D341Med (cell line): ENCODE results near the gene PTGDR2.

Source experiments
- DNase-seq: peaks from one replicate; pipeline ENCODE4 v3.0.0; 2012; ENCODE audit warnings: low spot score

The PTGDR2 gene

DNA sequence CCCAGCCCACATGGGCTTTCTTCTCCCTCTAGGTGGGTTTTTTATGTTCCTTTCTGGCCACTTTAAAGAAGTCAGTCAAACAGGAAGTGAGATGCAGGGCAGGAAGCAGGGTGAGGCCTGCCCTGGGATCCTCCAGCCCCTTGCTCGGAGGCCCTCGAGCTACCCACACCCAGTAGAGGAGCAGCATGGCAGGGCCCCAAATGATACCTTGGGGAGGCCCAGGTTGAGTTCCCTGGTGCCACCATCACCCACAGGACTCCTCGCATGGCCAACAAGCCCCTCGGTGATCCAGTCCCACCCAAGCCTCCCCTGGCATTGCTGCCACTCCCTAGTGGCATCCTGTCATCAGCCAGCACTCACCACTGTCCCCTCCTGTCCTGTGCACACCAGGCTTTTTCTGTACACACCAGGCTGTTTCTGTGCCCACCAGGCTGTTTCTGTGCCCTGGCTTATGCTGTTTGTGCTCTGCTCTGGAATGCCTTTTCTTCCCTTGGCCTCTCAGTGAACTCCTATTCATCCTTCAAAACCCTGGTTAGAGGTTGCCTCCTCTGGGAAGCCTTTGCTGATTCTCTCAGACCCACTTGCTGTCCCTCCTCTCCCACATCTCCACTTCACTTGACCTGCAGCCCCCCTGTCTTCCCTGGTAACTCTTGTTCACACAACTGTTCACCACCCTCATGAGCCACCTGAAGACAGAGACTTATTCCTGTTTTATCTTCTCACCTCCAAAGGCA is 3.1 kb upstream of the PTGDR2 start:
- DNase-seq = no peak

DNA sequence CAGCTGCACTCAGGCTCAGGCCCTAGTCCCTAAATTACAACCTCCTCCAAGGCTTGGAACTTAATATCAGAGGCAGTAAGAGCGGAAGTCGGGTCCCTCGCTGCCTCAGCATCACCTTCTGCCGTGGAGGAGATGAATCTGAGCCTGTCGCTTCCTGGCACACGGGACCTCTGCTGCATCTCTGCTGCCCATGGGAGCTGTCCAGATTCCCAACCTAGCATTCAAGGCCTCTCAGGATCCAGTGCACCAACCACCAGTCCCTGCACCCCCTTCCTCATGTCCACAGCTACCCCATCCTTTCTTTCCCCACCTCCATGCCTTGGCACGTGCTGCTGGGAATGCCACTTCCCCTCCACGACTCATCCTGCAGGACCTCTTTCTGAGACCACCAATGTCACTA is 2.5 kb upstream of the PTGDR2 start:
- no peak for DNase-seq

DNA sequence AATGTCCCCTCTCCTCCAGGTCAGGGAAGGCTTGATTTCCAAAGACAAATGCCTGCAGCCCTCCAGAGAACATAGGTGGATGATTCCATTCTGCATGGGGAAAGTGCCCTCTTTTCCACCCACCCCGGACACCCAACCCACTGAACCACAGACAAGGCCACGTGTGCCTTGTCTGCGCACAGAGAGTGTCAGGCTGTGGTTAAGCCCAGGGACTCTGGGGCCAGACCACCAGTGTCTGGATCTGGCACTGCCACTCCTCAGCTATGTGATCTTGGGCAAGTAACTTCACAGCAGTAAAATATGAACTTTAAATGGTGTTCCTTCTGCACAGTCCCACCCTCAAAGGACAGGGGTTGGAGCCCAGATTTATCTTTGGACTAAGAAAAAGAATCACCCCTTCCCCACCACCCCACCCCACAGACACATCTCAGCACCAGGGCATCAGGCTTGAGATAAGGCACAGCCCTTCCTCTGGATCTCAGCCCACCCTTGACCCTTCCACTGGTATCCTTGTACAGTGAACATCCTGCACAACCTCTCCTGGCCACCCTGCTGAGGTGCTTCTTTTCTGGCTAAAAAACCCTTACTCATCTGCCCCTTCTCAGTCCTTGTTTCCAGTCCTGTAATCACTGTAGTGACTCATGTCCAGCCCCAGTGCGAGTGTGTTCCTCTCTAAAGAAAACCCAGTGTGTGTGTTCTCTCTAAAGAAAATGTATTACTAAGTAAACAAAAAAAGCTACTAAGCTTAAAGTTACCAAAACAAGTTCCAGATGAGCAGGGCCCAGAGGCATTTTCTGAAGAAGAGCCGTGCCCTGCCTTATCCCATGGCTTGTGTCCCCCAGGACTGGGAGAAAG is 1.9 kb upstream of the PTGDR2 start:
- DNase-seq = no peak

DNA sequence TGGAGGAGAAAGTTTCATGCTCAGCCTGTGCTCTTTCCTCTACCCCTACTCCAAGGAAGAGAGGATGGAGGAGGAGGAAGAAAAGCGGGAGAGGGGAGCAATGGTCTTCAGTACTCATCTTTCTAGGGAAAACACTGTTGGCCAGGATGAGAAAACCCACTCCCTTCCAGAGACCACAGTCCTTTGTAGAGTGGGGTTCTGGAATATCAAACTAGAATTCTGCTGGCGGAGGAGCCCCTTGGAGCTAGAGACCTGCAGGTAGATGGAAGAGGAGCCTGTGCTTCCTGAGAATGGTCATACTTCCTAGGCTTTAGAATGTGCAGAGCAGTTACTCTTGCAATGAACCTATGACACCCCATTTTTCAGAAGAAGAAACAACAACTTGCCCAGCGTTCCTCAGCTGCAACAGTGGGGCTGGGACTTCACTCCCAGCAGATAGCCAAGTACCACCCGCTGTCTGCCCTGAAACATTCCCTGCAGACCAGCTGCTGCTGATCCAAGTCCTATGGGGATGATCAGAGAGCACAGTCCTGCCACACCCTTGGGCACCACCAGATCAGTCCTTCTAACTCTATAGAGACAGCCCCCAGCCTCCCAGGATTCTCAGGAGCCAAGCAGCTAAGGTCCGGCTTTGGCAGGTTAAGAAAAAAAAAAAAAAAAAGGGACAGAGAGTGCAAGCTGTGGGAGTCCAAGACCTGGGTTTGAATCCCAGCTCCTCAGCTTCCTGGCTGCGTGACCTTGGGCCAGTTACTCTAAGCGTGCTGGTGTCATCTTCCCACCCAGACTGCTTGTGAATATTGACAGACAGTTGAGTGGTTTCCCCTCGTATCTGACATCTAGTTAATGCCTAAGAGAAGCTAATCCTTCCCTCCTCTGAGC is 664 bp downstream of the PTGDR2 start:
- DNase-seq = no peak

DNA sequence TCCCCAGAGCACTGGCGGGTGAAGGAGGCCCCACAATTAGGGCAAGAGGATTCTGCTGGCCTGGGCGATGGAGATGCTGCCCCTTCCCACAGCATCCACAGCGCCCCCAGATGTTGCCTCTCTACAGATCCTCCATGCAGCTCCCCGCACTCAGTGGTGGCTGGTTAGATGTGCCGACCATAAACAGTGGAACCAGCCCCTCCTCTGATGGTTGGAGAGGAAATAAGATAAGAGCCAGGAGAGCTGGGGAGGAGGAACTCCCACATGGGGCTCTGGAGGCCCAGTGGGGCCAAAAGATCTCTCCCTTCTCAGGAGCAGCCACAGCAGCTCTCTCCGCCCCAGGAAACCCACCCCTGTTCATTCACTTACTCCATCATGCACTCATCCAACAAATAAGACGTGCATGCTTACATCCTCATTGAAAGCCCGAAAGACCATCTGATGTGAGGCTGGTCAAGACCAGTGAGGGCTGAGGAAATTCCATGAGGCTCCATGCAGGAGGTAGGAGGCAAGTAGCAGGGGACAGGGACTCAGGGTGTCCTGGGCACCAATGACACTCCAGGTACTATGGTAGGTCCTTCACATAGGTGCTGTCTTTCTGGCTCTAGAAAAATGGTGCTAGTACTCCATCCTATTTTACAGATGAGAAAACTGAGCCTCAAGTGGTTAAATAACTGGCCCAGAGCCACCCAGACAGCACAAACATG is 1.5 kb downstream of the PTGDR2 start:
- DNase-seq = no peak

DNA sequence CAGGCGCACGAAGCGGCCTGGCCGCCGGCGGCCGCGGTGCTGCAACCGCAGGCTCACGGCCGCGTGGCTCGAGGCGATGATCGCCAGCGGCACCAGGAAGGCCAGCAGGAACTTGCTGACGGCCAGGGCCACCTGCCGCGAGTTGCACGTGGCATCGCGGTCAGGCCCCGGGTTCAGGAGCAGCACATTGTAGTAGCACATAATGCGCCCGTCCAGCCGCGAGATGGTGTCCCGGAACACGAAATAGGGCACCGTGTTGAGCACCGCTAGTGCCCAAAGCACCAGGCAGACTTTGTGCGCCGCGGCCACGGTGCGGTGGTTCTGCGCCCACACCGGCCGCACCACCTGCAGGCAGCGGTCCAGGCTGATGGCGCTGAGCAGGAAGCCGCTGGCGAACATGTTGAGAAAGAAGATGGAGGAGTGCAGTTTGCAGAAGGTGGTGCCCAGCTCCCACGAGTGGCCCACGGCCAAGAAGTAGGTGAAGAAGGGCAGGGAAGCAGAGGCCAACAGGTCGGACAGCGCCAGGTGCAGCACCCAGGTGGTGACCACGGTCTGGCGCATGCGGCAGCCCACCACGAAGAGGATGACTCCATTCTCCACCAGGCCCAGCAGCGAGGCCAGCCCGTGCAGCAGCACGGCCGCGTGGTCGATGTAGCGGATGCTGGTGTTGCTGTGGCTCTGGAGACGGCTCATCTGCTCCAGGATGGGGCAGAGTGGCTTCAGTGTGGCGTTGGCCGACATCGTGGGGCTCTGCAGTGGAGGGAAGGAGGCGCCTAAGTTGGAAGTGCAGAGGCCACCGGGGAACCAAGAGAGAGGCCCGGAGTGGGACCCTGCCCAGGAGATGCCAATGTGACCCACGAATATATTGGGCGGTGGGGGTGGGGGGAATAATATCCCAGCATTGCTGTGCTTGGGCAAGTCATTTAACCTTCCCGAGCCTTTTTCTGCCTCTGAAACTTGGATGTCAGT is 2.5 kb downstream of the PTGDR2 start:
- no peak for DNase-seq

DNA sequence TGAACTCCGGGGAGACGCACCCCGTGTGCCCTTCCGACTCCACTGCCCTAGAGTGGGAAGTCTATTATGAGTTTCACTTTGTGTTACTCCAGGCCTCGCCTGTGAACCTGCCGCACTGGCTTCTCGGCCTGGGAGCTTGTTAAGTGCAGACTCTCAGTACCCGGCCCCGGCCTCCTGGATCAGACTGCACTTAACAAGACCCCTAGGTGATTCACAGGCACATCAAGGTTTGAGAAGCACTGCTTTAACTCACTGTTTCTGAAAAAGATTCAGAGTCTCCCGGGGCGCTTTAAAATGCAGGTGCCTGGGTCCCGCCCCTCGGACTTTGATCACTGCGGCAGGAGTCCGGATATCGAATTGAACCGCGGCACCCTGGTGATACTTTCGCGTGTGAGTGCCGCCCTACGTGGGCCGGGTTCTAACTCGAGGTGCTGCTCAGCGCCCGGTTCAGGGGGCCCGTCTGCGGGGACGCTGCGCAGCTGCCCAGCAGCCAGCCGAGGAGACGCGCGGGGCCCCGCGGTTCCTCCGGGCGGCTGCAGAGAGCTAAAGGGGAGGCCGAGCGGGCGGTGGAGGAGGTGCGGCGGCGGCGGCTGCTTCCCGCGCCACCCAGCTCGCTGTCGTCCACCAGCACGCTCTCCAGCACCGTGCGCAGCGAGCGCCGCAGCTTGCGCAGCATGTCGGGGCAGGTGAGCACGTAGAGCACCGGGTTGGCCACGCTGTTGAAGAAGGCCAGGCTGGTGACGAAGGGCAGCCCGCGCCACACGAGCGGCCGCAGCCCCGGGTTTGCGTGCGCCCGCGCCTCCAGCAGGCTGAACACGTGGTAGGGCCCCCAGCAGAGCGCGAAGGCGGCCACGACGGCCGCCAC is 3.4 kb downstream of the PTGDR2 start:
- DNase-seq = no peak

DNA sequence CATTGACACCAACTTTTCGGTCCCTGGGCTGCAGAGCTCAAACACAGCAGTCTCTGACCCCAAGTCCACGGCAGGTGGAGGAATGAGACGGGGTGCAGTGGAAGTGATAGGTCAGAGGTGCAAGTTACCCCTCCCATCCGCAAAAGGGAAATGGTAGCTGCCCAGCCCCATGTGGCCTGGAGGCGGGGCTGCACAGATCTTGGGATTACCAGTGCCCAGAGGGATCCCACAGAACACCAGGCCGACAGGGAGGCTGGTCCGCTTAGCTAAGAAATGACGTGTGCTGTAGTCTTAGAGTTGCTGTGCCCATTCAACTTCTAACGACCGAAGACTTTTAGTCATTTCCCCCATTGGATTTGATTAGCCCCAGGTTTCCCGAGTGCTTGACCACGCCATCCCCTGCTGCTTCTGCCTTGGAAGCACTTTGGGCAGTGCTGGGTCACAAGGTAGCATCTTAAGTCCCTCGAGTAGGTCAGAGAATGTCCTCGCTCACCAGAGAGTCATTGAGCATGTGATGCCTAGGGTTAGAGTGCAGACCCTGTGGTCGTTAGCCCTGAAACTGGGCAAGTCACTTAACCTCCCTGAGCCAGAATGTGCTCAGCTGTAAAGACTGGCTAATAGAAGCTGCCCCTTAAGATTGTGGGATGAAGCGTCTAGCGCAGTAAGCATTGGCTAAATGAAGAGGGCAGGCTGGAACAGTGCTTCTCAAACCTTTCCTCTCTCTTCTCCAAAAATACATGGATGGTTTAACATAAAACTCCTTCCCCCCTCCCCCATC is 4.2 kb downstream of the PTGDR2 start:
- DNase-seq = no peak

DNA sequence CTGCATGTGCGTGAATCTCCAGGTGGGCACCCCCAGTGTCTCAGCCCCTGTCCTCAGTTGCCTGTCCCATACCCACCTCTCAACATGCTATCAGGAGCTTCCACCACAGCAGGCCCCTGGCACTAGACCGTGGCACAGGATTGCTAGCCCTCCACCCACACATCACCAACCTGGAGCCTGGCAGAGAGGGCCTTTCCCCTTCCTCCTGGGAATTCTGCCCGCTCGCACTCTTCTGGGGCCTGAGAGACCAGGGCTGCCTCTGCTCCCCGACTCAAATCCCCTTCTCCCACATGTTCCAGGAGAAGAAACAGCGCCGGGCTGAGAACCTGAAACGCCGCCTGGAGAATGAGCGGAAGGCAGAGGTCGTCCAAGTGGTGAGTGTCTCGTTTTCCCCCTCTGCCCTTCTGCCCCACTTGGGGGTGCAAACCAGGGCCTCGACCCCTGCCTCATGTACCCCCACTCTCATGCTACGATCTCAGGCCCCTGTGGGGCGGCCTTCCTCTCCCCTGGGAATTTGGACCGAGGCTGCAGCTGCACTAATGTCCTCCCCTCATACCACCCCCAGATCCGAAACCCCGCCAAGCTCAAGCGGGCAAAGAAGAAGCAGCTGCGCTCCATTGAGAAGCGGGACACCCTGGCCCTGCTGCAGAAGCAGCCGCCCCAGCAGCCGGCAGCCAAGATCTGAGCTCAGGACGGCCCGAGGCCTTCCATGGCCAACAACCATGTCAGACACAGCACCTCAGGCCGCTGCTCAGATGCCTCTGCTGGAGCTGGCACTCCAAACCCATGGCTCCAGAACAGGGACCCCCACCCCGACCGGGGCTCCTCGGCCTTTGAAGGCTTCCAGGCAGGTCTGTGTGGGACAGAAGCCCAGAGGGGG is 5.9 kb downstream of the PTGDR2 start:
- no peak for DNase-seq

DNA sequence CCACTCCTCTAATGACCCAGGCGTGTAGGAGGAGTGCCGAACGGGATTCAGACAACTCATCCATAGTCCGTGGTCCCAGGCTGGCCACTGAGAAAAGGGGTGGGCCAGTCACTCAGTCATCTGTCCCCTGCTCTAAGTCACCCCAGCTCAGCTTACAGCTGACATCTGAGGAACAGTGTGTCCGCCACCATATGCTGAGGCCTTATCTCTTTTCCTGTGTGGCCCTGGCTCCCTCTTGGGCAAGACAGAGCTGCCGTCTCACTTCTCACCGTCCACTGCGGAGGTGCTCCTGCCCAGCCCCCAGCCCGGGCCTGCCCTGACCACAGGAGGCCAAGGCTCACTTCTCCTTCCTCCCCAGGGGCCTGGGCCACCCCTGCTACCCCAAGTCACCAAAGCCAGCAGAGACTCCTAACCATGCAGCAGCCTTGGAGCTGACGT is 7.0 kb downstream of the PTGDR2 start:
- DNase-seq = no peak

DNA sequence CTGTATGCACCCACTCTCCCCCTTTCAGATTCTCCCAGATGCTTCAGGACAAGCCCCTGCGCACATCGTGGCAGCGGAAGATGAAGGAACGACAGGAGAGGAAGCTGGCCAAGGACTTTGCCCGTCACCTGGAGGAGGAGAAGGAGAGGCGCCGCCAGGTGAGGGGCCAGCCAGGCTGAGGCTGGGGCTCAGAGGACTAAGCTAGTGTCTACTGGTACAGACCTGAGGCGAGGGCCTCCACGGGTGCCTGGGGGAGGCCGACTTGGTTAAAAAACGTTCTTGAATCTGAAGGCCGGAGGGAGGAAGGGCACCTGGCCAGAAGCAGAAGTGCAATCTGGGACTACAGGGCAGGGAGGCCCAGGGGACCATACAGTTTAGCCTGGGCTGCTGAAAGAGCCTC is 7.9 kb downstream of the PTGDR2 start:
- DNase-seq = no peak

DNA sequence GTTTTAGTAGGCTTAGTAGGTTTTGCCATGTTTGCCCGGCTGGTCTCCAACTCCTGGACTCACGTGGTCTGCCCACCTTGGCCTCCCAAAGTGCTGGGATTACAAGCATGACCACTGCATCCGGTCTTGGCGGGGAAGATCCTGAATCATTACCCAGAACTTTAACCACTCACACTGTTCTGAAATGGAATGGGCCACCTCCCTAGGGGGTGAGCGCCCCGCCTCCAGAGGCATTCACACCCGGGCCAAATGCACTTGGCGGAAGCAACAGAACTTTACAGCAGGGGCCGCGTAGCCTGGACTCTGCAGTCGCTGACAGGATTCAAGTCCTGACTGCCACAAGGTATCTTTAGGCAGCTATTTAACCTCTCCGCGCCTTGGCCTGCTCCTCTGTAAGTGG is 8.5 kb downstream of the PTGDR2 start:
- DNase-seq = no peak

DNA sequence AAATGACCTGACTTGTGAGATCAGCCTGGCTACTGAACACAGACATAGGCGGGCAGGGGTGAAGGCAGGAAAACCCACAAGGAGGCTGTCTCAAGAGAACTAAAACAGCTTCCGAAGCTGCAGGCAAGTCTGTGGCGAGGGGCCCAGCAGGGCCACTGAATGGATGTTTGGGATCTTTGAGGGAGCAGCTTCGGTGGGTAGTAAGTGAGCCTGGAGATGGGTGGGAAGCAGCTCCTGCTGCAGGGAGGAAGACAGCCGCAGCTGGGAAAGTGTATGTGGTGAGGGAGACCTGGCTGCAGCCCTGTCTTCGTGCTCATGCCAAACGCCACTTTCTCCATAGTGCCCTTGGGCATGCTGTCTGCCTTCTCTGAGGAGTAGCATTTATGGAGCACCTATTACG is 10.4 kb downstream of the PTGDR2 start:
- no peak for DNase-seq

DNA sequence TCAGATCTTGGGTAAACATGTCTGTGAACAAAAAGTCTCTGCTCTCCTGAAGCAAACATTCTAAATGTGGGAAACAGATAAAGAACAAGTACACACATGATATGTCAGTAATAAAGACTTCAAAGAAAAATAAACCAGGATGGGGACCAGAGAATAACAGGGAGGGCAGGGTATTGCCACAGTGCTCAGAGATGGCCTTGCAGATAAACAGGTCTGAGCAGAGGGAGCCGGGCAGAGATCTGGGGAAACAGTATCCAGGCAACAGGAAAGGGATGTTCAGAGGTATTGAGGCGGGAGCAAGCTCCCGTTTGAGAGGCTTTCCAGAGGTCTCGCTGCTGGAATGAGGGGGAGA is 10.9 kb downstream of the PTGDR2 start:
- DNase-seq = no peak

DNA sequence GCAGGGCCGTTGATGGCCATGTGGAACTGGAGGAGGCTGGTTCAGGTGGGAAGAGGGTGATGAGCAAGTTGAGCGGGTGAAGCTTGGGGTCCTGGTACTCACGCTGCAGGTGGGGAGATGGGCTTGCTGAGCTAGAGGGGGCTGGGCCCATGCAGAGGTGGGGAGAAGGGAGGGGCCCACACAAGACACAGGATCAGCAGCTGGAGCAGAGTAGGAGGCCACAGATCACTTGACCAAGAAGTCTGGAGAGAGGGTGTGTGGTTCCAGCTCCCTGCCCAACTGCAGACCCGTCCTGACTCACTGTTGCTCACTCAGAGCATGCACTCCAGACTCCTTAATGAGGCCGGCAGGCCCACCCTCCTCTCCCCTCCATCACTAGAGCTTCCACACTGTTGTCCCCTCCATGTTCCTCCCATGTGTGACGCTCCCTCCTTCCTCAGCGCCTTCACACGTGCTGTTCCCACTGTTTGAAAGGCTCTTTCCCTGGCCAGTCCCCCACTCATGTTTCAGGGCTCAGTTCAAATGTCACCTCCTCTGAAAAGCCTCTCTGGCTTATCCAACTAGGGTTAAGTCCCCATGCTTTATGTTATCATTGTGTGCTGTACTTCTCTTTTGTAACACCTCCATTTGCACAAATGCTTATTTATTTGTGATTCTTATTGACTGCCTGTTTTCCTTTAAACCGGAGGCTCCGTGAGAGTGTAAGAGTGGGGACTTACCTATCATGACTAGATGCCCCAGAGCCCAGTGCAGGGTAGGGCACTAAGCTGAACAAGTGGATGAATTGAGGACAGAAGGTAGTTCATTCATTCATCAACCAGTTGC is 11.5 kb downstream of the PTGDR2 start:
- DNase-seq = no peak

DNA sequence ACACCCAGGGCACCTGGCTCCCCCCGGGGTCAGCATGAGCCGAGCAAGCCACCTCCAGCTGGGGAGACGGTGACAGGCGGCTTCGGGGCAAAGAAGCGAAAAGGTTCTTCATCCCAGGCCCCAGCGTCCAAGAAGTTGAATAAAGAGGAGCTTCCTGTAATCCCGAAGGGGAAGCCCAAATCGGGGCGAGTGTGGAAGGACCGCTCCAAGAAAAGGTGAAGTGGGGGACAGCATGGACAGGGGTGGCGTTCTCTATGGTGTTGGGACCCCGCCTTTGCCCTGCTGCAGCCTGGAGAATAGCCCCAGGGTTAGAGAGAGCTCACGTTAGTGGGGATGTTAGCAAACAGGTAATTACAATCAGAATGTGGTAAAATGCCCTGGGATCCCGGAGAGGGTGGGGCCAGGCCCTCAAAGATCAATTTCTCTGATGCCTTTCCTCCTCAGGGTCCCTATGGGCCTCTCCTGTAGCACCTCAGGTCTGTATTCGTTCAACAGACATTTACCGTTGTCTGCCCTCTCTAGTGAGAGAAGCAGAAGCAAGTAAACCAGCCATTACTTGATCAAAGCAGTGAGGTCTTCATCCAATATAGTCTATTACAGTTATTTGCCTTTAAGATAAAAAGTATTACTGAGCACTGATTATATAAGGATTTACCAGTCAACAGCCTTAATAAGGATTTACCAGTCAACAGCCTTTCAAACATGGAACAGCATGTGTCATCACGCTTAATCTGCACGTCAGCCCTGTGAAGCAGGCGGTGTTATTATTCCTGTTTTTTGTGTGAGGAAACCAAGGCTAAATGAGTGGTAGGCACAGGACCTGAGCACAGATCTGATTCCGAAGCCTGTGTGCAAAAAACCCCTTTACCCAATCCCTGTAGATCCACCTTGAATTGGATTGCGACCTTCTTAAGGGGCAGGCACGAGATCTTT is 12.8 kb downstream of the PTGDR2 start:
- DNase-seq = peak; percentile 56
